HG02763 (cell line): ENCODE data around the gene RGCC.

ENCODE experiments used
- ATAC-seq: cut with Tn5 transposase; IDR thresholded peaks from one replicate; pipeline ENCODE4 v1.9.1; 2021; ENCODE audit warnings: mild to moderate bottlenecking, moderate library complexity; ENCODE audit not compliant: unreplicated experiment

RGCC gene

DNA sequence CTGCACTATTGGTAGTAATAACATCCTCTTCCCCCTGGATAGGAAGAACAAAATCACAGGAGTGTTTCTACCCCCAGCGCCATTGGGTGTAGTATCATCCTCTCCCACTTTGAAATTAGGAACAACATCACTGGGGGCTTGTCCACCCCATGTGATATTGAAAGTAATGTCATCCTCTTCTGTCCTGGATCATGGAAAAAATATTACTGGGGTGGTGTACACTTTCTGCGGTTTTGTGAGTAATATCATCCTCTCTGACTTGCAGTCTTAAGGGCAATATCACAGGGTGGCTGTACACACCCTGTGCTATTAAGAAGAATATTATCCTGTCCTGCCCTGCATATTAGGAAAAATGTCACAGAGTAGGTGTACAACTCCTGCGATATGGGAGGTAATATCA, 4.9 kb upstream of the RGCC start:
- no peak for ATAC-seq

DNA sequence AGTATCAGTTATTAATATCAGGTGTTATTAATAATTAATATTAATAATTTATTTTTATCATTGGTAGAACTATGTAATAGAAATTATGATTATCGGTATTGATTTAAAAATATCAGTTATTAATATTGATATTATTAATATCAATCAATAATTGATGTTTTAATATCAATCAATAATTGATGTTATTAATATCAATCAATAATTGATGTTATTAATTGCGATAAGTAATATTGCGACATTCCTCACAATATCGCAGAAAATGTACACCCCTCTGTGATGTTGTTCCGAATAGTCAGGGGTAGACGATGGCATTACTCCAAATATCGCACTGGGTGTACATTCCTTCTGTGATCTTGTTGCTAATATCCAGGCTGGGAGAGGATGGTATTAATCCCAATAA, 3.7 kb upstream of the RGCC start:
- no peak for ATAC-seq

DNA sequence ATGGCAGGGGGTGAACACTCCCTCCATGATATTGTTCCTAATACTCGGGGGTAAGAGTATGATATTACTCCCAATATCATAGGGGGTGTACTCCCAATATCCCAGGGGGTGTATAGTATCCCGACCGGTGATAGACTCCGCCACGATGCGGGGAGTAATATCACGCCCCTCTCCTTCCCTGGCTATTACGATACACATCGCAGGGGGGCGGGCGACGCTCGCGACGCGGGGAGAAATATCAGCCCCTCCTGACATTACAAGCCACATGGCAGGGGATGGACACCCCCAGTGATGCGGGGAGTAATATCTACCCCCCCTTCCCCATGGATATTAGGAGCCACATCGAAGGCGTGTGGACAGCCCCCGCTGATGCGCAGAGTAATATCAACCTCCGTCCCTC, 3.2 kb upstream of the RGCC start:
- no peak for ATAC-seq

DNA sequence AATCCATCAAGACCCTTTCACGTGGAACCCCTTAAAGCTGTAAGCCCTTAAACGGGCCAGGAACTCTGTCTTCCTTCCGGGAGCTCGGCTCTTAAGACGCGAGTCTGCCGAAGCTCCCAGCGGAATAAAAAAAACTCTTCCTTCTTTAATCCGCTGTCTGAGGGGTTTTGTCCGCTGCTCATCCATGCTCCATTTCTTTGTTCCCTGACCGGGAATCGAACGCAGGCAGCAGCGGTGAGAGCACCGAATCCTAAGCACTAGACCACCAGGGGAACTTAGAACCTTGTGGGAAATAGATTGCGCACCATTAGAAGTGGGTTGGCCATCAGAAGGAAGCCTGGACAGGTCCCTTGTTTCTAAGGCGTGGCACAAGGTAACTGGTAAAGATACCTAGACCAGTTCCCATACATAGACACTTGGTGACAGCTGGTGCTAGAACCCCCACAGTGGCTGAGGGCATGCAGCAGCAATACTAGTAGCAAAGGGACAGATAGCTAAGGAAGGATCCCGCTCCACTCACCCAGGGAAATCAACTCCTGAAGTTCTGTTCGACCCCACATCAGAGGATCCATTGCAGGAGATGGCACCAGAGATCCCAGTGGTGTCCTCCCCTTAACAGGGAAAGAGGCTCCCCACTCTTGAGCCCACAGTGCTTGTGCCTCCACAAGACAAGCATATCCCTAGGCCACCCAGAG, 1.5 kb upstream of the RGCC start:
- ATAC-seq = no peak

DNA sequence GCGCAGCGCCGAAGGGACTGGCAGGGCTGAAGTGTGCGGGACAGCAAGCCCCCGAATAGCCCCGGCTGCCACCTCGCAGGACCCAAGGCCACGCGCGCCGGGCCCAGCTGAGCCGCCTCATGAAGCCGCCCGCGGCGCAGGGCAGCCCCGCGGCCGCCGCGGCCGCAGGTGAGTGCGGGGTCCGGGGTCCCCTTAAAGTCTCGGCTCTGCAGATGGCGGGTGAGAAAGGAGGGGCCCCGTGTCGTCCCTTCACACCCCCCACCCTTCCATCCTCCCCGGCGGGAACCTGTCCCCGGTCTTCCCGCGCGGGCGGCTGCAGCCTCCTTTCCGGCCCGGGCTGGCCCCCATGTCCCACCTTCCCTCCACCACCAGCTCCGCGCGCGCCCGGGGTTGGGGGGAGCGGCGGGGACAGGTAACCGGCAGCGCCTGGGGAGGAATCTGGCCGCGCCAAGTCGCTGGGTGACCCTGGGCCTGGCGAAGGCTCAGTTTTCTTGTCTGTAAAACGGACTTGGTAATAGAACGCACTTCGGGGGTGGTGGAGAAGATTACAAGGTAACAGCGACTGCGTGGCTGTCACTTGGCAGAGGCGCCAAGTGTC, 338 bp downstream of the RGCC start:
- peak; percentile 26 for ATAC-seq

DNA sequence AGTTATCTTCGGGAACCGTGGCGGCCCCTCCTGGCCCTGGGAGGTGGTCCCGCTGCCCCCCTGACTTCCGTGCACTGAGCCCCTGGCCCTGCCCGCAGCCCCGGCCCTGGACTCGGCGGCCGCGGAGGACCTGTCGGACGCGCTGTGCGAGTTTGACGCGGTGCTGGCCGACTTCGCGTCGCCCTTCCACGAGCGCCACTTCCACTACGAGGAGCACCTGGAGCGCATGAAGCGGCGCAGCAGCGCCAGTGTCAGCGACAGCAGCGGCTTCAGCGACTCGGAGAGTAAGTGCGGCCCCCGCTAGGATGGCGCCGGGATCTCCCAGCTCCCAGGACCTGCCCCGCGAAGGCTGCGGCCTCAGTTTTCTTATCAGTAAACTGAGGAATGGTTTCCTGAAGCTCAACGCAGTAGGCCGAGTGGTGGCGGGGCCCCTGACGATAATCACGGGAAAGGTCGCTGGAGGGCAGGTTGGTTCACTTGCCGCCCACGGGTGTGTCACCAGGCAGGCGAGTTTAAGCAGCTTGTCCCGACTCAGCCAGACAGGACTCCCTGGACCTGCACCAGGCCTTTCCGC, 924 bp downstream of the RGCC start:
- ATAC-seq = no peak

DNA sequence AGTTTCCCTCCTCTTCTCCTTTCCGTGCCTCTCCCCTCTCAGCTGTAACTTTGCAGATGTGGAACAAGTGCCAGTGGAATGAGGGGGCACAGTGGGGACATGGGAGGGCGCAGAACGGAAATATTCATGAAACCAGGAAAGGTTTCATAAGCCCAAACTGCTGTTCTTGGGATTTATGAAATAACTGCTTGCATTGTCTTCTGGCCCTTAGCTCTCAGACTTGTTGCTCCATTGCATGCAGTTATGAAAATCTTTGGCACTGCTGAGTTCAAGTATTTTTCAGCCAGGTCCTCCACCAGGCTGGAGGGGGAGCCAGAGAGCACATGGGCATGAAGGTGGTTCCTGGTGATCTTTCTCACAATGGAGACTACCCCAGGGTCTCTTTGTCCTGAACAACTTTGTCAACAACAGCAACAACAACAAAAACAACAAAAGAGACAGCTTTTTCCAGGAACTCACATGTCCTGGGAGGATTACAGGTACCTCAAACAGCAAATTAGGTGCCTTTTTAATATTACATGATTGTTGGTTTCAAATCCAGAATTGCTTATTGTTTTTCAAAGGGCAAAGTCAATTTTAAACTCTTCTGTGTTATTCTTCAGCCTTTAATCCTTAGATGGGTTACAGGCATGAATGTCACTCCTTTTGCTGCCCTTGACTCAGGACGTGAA, 1.5 kb downstream of the RGCC start:
- ATAC-seq = no peak

DNA sequence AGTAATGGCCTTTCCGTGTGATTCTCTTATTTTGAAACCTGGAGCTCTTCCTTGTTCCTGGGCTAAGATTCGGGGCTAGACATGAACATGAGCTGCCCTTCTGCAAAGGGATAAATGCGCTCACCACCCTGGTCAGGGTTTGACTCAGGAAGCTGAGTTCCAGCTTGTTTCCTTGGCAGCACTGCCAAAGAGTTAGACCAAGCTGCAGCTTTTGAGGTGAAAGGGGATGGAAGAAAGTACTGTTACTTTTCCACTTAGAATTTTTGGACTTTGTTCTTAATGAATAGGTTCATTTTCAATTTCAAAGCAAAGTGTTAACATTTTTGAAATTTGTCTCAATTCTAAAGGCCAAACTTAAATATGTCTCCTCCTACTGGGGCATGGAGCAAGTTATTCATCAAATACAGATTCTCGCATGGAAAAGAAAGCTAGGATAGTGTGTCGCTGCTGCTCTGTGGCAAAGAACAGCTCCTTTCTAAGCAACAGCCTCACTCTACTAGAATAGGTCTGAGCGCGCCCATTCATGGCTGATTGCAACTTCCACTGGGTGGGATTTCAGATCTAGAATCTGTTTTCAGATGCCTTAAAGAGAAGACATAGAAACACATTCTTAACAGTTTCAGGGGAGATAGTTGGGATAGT, 2.2 kb downstream of the RGCC start:
- ATAC-seq = no peak

DNA sequence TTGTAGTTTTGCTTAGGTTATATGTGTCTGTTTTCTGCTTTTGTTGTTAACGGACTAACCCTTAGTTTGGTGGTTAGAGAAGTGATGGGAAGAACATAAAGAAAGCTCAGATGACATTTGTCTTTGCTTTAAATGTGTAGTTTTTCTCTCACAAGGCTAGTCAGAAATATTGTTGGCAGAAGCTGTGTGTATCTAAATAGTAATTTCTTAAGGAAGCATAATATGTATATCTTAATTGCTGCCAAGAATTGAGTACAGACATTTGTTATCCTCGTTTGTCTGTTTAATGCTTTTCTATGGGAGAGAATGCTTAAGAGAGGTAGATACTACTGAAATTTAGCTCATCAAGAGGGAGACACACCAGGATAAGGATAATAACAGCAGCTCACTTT, 2.7 kb downstream of the RGCC start:
- ATAC-seq = no peak

DNA sequence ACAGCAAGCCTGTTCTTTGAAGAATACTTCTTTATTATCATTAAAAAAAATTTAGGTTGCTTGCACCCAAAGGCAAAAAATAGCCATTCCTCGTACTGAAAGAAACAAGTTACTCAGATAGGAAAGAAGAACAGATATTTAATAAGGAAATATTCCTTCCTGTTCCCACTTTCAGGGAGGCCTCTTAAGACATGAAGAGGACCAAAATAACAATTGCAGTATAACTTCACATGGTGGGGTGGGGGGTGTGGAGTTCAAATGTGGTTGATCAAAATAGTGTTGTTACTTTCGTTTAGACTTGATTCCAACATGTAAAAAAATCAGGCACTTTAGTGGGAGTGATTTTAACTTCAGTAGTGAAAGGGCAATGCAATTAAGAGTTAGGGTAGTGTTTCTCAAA, 3.6 kb downstream of the RGCC start:
- no peak for ATAC-seq

DNA sequence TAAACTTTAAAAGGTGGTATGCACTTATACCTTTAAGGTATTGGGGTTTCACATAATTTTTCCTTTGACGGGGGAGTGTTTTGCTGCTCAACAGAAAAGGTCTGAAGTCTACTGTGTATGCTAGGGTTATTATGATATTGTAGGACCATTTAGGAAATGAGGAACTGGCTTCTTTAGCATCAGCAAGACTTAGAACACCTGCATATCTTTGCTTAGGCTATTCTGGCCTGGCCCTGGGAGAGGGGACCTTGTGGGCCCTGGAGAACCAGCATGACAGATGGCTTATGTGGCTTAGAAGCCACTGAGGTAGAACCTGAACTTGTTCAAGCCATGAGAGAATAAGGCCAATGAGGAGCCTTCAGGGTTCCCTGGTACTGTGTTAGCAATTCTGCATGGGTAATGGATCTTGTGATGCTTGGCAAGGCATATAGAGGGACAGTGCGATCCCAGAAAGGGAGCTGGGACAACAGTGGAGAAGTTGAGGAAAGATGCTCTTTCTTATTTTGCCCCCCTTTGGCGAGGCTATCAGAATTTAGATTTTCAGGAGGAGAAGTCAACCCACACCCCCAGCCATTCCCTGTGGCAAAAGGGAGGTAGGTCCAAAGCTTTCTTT, 4.3 kb downstream of the RGCC start:
- ATAC-seq = no peak

DNA sequence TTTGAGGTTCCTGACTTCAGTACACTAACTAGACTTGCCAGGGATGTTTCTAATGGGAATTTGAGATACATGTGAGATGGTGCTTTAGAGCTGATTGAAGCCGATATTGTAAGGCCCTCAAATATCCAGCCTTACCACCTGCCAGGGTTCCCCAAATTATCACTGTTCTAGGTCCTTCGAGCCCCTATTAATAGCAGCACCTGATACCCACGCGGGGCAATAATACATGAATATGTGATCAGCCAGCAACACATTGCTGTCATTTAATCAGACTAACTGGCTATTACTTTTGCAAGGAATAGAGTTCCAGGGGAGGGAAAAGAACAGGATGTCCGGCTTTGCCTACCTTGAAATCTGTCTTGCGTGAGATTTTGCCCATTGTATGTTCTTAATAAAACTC, 5.1 kb downstream of the RGCC start:
- no peak for ATAC-seq

DNA sequence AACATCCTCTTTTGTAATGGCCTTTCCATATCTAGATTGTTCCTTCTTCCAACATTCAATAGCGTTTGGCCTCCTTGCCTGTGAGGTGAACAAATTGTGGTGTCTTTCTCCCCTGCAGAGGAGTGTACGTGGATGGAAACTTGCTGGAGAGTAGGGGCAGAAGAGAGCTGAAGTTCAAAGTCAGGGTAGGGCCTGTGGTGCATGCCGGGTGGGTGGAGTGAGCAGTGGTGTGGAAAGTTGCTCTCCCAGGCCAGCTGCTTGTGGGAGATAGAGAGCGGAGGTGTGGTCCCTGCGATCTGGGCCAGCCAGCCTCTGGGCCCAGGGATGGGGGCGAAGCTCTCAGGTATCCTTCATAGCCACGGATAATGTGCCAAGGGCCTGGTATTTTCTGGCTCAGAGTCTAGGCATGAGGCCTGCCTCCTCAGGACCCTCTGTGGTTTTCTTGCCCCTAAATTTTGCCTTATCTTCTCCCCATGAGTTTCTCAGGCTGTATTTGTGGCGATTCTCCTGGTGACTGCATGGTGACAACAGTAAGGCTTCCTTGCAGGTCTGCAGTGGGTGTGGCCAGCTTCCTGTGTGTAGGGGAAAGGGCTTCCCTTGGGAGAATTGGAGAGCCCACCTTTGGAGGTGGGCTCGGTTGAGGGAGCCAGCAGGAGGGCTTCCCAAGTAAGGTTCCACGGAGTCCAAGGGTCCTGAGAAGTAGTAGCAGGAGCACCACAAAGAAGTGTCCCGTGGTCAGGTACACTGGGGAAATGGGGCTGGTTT, 6.7 kb downstream of the RGCC start:
- peak; percentile 45 for ATAC-seq

DNA sequence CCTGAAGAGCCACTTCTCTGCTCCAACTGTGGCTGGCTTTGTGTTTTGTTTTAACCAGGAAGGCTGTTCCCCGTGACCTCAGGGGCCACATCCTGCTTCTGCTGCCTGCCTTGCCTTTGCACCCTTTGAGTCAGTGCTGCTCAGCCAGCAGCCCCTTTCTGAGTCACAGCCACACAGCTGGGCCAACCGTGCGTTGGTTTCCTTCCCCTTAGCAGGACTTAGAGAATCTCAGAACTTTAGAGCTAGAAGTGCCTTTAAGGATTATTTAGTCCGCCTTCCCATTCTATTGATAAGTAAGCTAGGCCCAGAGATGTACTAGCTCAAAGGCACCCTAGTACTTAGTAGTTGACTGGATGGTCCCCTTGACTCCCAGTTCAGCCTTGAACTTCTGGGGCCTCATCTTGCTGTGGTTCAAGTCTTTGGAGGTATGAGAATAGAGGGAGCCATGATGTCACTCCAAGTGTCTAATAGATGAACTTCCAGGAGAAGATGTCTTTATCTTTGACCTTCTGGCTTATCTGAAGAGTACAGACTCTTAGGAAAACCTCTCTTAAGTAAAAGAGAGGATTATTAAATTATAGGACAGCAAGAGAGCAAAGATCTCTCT, 8.0 kb downstream of the RGCC start:
- peak; percentile 93 for ATAC-seq

DNA sequence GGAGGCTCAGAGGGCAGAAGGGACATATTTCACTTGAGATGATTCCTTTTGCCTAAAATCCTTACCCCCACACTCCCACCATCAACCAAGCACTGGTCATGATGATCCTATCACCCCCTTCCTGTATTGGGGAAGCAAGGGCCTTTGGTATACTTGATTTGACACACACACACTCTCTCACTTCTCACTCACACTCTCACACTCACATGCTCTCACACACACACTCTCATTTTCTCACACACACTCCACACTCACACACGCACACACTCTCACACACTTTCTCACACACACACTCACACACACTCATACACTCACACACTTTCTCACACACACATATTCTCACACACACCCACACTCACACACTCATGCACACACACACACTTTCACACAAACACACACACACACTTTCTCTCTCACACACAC, 8.6 kb downstream of the RGCC start:
- ATAC-seq = no peak

DNA sequence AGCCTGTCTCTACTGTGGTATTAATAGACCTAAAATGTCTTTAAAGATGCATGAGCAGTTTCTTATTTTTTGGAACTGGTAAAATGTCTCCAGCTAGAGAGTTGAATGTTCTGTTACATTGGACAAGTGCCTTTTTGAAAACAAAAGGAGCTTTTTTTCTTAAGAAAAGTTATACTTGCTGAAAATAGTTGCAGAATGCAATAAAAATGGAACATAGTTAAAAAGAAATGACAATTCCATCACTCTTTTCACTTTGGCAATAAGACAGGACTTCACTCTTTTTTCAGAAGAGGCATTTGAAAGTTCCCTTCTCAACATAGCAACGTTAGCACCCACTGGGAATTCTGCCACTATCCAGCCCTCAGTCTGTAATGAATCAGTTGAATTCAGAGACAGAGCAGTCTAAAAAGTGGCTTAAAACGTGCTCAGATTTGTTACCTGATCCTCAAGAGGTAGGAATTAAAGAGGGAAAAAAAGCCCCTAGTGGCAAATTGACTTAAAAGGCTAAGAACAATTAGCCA, 10.1 kb downstream of the RGCC start:
- no peak for ATAC-seq

DNA sequence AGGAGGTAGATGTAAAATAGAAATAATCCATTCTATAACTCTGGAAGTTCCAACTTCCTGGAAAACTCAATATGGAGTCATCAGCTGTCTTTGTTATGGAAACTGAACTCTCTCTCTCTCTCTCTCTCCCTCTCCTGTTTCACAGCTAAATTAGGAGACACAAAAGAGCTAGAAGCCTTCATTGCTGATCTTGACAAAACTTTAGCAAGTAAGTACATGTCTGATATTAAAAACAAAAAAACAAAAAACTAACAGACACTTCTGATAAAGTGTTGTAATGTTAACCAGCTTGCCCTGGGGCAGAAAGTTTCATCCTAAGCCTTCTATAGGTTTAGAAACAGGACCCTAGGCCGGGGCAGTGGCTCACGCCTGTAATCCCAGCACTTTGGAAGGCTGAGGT, 11.3 kb downstream of the RGCC start:
- no peak for ATAC-seq

DNA sequence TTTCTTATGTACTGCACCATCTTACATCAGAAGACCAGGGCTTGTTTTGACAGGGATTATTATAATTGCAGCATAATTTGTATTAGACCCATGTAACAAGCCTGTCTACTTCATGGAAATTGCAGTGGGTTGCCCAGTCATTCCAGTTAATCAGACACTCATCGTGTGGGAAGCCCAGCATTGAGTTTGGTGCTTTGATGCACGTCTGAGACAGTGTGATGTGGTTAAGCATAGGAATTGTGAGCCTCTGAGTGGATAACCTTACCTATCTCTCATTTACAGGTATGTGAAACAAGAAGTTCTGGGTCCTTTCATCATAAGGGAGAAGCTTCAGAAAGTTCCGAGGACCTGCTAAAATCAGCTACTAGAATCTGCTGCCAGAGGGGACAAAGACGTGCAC, 12.8 kb downstream of the RGCC start:
- no peak for ATAC-seq

DNA sequence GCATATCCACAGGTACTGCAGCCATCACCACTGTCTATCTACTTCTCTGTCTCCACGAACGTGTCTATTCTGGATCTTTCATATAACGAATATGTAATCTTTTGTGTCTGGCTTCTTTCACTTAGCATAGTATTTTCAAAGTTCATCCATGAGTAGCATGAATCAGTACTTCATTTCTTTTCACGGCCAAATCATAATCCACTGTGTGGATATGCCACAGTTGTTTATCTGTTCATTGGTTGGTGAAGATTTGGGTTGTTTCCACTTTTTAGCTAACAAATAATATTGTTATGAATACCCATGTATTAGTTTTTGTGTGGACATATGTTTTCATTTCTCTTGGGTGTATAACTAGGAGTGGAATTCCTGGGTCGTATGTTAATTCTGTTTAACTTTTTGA, 14.4 kb downstream of the RGCC start:
- ATAC-seq = no peak

DNA sequence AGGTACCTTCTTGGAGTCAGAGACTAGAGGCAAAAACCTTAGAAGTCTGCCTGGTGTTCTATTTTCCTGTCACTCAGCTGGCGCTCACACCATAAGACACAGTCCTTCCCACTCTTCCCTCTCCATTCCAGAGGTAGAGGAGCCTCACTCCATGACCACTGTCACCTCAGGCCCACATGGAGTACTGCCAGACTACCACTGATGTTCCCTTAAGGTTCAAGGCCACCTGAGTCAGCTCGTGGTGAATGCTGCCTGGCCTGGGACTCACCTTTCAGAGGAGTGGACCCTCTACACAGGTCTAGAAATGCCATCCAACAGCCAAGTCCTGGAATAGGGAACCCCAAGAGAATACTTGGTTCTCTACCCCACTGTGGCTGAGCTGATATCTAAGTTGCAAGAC, 29.9 kb downstream of the RGCC start:
- no peak for ATAC-seq
